Fibroblast of the conjunctiva (primary cell): Measurements from ENCODE around the gene MYL10.

Source experiments
- DNase-seq: peaks from one replicate; pipeline ENCODE4 v3.0.0-alpha.2; 2010; ENCODE audit warnings: low read depth

MYL10 gene

GRCh38 chr7:101565601-101566209 lies 63.4 kb downstream of the MYL10 start:
- DNase-seq = no peak

GRCh38 chr7:101564778-101565211 lies 64.3 kb downstream of the MYL10 start:
- no peak for DNase-seq

DNA sequence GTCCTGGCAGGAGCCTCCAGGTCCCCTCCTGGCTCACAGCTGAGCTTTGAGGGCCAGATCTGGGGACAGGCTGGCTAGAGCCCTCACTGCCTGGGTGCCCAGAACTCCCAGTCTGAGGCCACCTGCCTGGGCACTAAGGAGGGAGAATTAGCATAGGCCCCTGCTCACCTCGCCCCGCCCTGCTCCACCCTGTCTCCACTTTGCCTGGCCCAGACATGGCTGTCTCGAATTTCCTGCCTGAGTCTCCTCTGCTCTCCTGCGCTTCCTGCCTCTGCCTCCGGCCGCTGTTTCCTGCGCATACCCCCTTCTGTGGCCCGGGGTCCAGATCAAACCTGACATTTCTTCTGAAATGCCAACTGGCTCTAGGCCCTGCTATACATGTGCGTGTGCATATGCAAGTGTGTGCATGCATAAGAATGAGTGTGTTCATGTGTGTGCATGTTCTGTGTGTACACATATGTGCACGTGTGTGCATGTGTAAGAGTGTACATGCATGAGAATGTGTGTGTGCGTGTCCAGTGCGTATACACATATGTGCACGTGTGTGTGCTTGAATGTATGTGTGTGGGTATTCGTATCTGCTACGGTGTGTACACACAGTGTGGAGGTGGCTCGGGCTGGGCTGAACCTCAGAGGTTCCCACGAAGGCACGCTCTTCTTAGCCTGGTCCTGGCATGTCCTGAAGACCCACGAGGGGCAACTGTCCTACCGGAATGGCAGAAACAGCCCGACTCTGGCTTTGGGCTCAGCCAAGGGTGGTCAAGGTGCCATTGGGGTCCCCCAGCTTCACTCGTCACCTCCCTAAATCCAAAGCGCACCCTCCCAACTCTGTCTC lies 64.9 kb downstream of the MYL10 start:
- no peak for DNase-seq
